GM12892 (cell line): ENCODE measurements around the gene RERG.

Source experiments
- POLR2A ChIP-seq: IDR thresholded peaks from 2 replicates; pipeline ENCODE4 v1.6.1; 2011; ENCODE audit warnings: low read depth, low read length, control low read depth
- POLR2AphosphoS5 ChIP-seq: IDR thresholded peaks from 2 replicates; pipeline ENCODE4 v1.6.1; 2011; ENCODE audit warnings: low read depth, low read length, control low read depth

DNA sequence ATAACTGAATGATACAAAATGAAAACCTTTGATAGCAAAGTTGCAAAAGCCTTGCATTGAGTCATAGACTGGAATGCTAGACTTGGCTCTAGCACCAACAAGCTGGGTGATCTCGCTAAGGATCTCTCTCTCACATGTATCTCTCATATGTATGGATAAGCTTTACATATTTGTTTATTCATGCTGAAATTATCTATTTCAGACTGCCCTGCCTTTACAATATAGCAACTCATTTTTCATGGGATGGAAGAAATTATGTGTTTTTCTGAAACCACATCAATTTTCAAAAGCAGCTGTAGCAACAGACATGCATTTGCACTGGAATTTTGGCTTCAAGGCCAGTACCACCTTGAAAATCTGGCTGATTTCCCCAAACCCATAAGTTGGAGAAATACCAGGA lies 11.4 kb downstream of the RERG start:
- TF ChIP-seq POLR2AphosphoS5 (no peak), POLR2A (no peak)
